Neural progenitor cell (in vitro differentiated cells): ENCODE results near the gene NOP14.

Source experiments
- CTCF ChIP-seq: fragments of 200-600 bp; sonication (generic); IDR thresholded peaks from 2 replicates; pipeline ENCODE4 v1.5.1; 2017; ENCODE audit warnings: antibody characterized with exemption, mild to moderate bottlenecking
- EZH2 ChIP-seq: fragments of 200-600 bp; sonication (generic); IDR thresholded peaks from 2 replicates; pipeline ENCODE4 v1.6.1; 2017; ENCODE audit warnings: antibody characterized with exemption, mild to moderate bottlenecking, moderate library complexity
- EZH2phosphoT487 ChIP-seq: fragments of 200-600 bp; sonication (generic); IDR thresholded peaks from 2 replicates; pipeline ENCODE4 v1.6.1; 2017; ENCODE audit warnings: antibody characterized with exemption

- TF ChIP-seq CTCF (no peak), EZH2 (no peak), EZH2phosphoT487 (no peak)
These were observed 25.9 kb downstream of the NOP14 start for GRCh38 chr4:2937146-2937857.
